Measurements from ENCODE around the gene PNMA3. TPM values are rescaled to one million over a fixed set of nuclear protein-coding genes. Genes with fewer than 3 reads are reported as not detected.
"Not testable (repeated sequence)": the region's sequence is repeated elsewhere in the genome, so short reads cannot be mapped to it uniquely, and the experiment has no call there.

Gene PNMA3
- total and polyA plus RNA-seq, 7 donors = 0.16 to 0.69 (median 0.38) TPM; not detected in 3

DNA sequence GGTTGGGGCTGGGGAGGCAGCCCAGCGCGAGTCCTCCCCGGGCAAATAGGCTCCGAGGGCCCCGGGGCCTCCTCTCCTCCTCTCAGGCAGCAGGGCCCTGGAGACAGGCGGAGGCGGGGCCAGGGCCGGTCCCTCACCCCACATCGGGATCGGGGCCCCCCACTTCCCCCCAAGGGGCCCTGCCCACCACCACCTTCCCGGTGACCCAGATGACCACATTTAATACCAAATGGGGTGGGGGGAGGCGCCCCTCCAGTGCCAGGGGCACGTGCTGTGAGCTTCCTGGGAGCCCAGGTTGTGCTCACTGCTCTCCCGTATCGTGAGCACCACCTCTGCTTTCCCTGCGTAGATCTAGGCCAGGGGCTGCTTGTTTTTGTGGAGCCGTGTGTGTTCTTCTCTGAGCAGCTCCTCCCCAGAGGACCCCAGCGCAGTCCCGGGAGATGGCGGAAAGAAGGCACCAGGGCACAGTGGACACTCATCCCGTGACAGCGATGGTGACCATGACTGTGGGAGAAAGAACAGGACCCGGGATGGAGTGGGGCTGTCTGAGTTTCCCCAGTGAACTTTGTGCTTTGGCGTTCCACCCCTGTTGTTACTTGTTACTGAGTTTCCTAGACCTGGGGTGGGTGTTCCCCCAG, 18.1 kb downstream of the PNMA3 start:
- no peak overlapping the region for H3K27ac ChIP-seq
- no peaks in the 10 kb centered on the region for H3K9me3 ChIP-seq
- H3K4me3 ChIP-seq = no peak overlapping the region
- WGBS, 2 donors = 75 to 82% methylated on average over 19 of the region's 24 CpGs
- DNase-seq = no peak
- H3K36me3 ChIP-seq = no peaks in the 10 kb centered on the region
- intact Hi-C loops (cut with DNase I) = no loop called here
- H3K4me1 ChIP-seq = no peaks in the 10 kb centered on the region
- TF ChIP-seq, protein P1, sequence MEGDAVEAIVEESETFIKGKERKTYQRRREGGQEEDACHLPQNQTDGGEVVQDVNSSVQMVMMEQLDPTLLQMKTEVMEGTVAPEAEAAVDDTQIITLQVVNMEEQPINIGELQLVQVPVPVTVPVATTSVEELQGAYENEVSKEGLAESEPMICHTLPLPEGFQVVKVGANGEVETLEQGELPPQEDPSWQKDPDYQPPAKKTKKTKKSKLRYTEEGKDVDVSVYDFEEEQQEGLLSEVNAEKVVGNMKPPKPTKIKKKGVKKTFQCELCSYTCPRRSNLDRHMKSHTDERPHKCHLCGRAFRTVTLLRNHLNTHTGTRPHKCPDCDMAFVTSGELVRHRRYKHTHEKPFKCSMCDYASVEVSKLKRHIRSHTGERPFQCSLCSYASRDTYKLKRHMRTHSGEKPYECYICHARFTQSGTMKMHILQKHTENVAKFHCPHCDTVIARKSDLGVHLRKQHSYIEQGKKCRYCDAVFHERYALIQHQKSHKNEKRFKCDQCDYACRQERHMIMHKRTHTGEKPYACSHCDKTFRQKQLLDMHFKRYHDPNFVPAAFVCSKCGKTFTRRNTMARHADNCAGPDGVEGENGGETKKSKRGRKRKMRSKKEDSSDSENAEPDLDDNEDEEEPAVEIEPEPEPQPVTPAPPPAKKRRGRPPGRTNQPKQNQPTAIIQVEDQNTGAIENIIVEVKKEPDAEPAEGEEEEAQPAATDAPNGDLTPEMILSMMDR (IDR thresholded peaks at IDR 0.05) = no peak
- no peak for TF ChIP-seq EP300 (IDR thresholded peaks at IDR 0.05)
- TF ChIP-seq POLR2AphosphoS5 (IDR thresholded peaks at IDR 0.05) = no peak
- no peak for TF ChIP-seq POLR2A (IDR thresholded peaks at IDR 0.05)
- H3K27me3 ChIP-seq = no peaks in the 10 kb centered on the region

DNA sequence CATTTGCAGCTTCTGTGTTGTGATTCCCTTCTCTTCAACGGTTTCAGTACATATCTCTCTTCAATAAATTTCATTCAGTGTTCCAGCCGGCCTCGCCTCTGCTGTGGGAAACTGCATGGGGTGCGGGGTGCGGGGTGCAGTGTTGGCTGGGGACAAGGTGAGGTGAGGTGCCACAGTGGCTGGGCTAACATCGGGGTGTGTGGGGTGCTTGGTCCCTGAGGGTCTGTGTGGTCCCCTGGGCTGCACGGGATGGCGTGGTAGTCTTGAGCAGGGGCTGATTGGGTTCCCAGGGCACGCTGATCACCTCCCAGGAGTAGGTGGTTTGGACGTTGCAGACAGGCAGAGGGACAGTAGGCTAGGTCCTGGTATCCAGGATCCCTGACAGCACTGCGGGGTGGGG, 18.7 kb downstream of the PNMA3 start:
- Histone ChIP-seq H3K36me3 (no peaks in the 10 kb centered on the region), H3K27ac (no peak overlapping the region), H3K4me3 (no peak overlapping the region), H3K4me1 (no peaks in the 10 kb centered on the region), H3K27me3 (no peaks in the 10 kb centered on the region), H3K9me3 (no peaks in the 10 kb centered on the region)
- intact Hi-C loops (cut with DNase I) = no loop called here
- TF ChIP-seq, protein P1 (IDR thresholded peaks at IDR 0.05) = no peak
- TF ChIP-seq POLR2AphosphoS5 (IDR thresholded peaks at IDR 0.05) = no peak
- no peak for TF ChIP-seq POLR2A (IDR thresholded peaks at IDR 0.05)
- no peak for TF ChIP-seq EP300 (IDR thresholded peaks at IDR 0.05)
- DNase-seq = no peak
- WGBS, 2 donors = 82 to 89% methylated on average over 11 of the region's 11 CpGs

DNA sequence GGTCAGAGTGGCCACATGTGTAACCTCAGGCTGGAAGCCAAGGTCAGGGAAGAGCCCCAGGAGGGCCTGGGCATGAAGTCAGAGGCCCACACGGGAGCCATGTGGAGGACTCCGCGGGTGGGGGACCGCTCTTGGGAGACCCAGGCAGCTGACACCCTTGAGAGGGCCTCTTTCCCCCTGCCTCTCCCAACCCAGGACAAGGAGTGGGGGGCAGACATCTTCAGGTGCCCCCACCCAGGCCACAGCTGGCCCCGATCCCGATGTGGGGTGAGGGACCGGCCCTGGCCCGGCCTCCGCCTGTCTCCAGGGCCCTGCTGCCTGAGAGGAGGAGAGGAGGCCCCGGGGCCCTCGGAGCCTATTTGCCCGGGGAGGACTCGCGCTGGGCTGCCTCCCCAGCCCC, 19.1 kb downstream of the PNMA3 start:
- Histone ChIP-seq H3K9me3 (no peaks in the 10 kb centered on the region), H3K27me3 (no peaks in the 10 kb centered on the region), H3K27ac (no peak overlapping the region), H3K4me1 (no peaks in the 10 kb centered on the region), H3K36me3 (no peaks in the 10 kb centered on the region), H3K4me3 (no peak overlapping the region)
- intact Hi-C loops (cut with DNase I) = no loop called here
- no peak for TF ChIP-seq POLR2AphosphoS5 (IDR thresholded peaks at IDR 0.05)
- no peak for TF ChIP-seq EP300 (IDR thresholded peaks at IDR 0.05)
- TF ChIP-seq POLR2A (IDR thresholded peaks at IDR 0.05) = no peak
- TF ChIP-seq, protein P1 (IDR thresholded peaks at IDR 0.05) = no peak
- 94% methylated on average over 9 of the region's 14 CpGs for WGBS, 2 donors
- no peak for DNase-seq

DNA sequence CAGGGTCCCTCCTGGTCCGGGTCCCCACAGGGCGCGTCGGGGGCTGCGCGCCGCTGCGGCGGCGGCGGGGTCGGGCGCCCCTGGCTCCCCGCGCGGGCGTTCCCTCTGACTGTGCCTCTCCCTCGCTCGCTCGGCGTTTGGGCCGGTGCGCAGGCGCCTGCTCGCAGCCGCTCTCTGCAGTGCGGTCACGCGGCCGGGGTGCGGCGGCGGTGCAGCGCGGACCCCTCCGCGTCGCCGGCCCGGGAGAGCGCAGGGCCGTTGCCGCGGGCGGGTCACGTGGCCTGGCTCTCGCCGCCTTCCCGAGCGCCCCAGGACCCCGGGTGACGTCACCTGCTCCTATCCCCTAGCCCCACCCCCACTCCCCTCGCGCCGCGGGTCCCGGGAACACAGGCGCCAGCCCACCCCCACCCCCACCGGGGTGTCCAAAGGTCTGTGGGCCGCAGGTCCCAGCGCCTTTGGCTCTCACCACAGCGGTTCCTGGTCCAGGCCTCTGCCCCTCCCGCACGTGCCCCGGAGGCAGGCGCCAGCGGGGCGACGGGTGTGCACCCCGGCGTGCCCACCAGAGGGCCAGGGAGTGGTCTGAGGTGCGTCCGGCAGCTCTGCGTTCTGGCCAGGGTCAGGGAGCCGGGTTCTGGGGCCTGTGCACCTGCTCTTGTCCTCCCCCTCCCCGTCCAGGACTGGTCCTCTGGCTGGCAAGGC, 21.3 kb downstream of the PNMA3 start:
- DNase-seq; intact Hi-C loops (cut with DNase I): not testable (repeated sequence)
- WGBS, 2 donors = no CpG with 5 or more reads among the region's 76 CpGs

DNA sequence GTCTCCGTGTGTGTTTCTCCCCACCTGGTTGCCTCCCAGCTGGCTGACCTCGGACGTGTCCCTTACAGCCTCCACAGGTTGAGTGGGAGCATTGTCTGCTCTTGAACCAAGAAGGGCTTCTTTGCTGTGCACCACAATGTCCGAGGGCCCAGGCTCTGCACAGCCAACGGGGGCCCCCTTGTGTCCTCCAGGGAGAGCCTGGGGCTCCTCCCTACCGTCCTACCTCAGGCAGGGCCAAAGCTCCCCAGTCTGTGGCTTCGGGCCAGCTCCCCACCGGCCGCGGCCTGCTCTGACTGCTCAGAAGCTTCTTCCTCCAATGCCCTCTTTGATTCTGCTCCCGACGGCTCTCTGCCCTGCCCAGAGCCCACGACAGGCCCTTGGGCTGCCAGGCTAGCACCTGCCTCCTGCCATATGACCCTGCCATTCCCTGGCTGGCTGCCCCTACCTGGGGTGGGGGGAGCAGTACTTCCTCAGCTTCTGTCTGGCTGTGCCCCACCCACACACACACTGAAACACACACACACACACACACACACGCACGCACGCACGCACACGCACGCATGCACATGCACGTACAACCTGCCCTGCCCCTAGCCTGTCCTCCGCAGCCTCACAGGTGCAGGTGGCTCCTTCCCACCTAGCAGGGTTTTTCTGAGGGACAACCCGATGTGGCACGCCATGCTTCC, 27.1 kb downstream of the PNMA3 start:
- intact Hi-C loops (cut with DNase I); H3K4me1 ChIP-seq; H3K4me3 ChIP-seq; DNase-seq; H3K27ac ChIP-seq; H3K27me3 ChIP-seq; H3K9me3 ChIP-seq; H3K36me3 ChIP-seq: not testable (repeated sequence)
- 21 to 74% methylated on average over 10 of the region's 23 CpGs for WGBS, 2 donors

More for the DNA sequence above, 21.3 kb downstream of the PNMA3 start:
- not testable (repeated sequence) for H3K4me1 ChIP-seq, H3K9me3 ChIP-seq, H3K27me3 ChIP-seq, H3K36me3 ChIP-seq, H3K4me3 ChIP-seq, H3K27ac ChIP-seq

Data from sigmoid colon (tissue), 7 donors.